ENCODE results near the gene PTPN23.

Gene PTPN23

GRCh38 chr3:47421741-47422649 is 41.2 kb downstream of the PTPN23 start:
- H3K27me3 ChIP-seq (replicated peaks; ENCODE audit: insufficient read depth, low read length): no peaks in the 10 kb centered on the region
- H3K4me2 ChIP-seq (ENCODE audit: low read depth, low read length): peak overlapping the region; percentile 47; the same call in 1 of the 2 replicates
- peaks cover 7% of the 10 kb centered on the region; the same call in 1 of the 2 replicates for H3K4me1 ChIP-seq (ENCODE audit: low read length)
- DNase-seq: no peak
- peaks cover 2% of the 10 kb centered on the region; the same call in 1 of the 2 replicates for H3F3A ChIP-seq (ENCODE audit: insufficient read depth, low read length)
- TF ChIP-seq EZH2phosphoT487 (IDR thresholded peaks at IDR 0.05; ENCODE audit: low read length): no peak
- TF ChIP-seq, protein P1, sequence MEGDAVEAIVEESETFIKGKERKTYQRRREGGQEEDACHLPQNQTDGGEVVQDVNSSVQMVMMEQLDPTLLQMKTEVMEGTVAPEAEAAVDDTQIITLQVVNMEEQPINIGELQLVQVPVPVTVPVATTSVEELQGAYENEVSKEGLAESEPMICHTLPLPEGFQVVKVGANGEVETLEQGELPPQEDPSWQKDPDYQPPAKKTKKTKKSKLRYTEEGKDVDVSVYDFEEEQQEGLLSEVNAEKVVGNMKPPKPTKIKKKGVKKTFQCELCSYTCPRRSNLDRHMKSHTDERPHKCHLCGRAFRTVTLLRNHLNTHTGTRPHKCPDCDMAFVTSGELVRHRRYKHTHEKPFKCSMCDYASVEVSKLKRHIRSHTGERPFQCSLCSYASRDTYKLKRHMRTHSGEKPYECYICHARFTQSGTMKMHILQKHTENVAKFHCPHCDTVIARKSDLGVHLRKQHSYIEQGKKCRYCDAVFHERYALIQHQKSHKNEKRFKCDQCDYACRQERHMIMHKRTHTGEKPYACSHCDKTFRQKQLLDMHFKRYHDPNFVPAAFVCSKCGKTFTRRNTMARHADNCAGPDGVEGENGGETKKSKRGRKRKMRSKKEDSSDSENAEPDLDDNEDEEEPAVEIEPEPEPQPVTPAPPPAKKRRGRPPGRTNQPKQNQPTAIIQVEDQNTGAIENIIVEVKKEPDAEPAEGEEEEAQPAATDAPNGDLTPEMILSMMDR (IDR thresholded peaks at IDR 0.05; ENCODE audit: low read length): peak; percentile 20
- no peak for TF ChIP-seq EZH2 (optimal IDR thresholded peaks at IDR 0.05; ENCODE audit: low read depth, low read length)
- no peaks in the 10 kb centered on the region for H3K9me2 ChIP-seq (replicated peaks; ENCODE audit: insufficient read depth, low read length)
- H3K36me3 ChIP-seq (replicated peaks; ENCODE audit: insufficient read depth, low read length): no peaks in the 10 kb centered on the region
- H4K20me1 ChIP-seq (ENCODE audit: insufficient read depth, low read length): no peaks in the 10 kb centered on the region
- no peak overlapping the region for H2AFZ ChIP-seq (ENCODE audit: low read length)
- no peak overlapping the region for H3K4me3 ChIP-seq (ENCODE audit: low read length)
- no peaks in the 10 kb centered on the region for H3K79me2 ChIP-seq (ENCODE audit: low read length)
- no peak overlapping the region for H3K9ac ChIP-seq (ENCODE audit: low read length)
- no peak overlapping the region for H3K27ac ChIP-seq (ENCODE audit: low read length)
- H3K9me3 ChIP-seq (replicated peaks; ENCODE audit: insufficient read depth, low read length): no peaks in the 10 kb centered on the region

- H3K4me1 ChIP-seq (ENCODE audit: low read length): peaks cover 7% of the 10 kb centered on the region; the same call in 1 of the 2 replicates
- TF ChIP-seq, protein P1 (IDR thresholded peaks at IDR 0.05; ENCODE audit: low read length): no peak
- no peak for TF ChIP-seq EZH2phosphoT487 (IDR thresholded peaks at IDR 0.05; ENCODE audit: low read length)
- H3K9ac ChIP-seq (ENCODE audit: low read length): no peak overlapping the region
- no peak for DNase-seq
- H3F3A ChIP-seq (ENCODE audit: insufficient read depth, low read length): peaks cover 2% of the 10 kb centered on the region; the same call in 1 of the 2 replicates
- H3K79me2 ChIP-seq (ENCODE audit: low read length): no peaks in the 10 kb centered on the region
- no peak overlapping the region for H3K27ac ChIP-seq (ENCODE audit: low read length)
- no peak overlapping the region for H2AFZ ChIP-seq (ENCODE audit: low read length)
- no peaks in the 10 kb centered on the region for H3K9me3 ChIP-seq (replicated peaks; ENCODE audit: insufficient read depth, low read length)
- H3K4me3 ChIP-seq (ENCODE audit: low read length): no peak overlapping the region
- H3K27me3 ChIP-seq (replicated peaks; ENCODE audit: insufficient read depth, low read length): no peaks in the 10 kb centered on the region
- H3K4me2 ChIP-seq (ENCODE audit: low read depth, low read length): no peak overlapping the region
- no peaks in the 10 kb centered on the region for H4K20me1 ChIP-seq (ENCODE audit: insufficient read depth, low read length)
- no peaks in the 10 kb centered on the region for H3K9me2 ChIP-seq (replicated peaks; ENCODE audit: insufficient read depth, low read length)
- H3K36me3 ChIP-seq (replicated peaks; ENCODE audit: insufficient read depth, low read length): no peaks in the 10 kb centered on the region
These were observed 41.9 kb downstream of the PTPN23 start for GRCh38 chr3:47422743-47423142.

DNA sequence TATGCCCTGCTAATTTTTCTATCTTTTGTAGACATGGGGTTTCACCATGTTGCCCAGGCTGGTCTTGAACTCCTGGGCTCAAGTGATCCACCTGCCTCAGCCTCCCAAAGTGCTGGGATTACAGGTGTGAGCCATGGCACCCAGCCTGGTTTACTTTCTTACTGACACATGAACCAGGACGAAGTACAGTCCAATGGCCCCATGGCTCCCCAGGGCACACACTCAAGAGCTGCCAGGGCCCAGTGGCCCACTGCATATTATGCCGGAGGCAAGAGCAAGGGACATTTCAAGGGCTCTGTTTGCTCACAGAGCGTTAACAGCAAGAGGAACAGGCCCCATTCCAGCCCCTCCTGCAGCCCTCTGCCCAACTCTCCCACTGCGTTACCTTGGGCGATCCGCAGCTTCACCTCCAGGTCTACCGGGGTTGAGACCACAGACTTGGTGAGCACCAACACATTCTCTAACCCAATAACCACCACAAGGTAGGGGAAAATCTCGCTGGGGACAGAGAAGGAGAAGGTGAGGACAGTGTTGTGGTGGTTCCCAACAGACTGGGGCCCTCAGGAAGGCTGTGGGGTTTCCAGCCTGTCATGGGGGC is 42.8 kb downstream of the PTPN23 start:
- Histone ChIP-seq H3K27me3 (replicated peaks; ENCODE audit: insufficient read depth, low read length) (no peaks in the 10 kb centered on the region), H3K4me1 (ENCODE audit: low read length) (peaks cover 7% of the 10 kb centered on the region; the same call in 1 of the 2 replicates), H3K36me3 (replicated peaks; ENCODE audit: insufficient read depth, low read length) (no peaks in the 10 kb centered on the region), H3K27ac (ENCODE audit: low read length) (no peak overlapping the region), H2AFZ (ENCODE audit: low read length) (no peak overlapping the region), H4K20me1 (ENCODE audit: insufficient read depth, low read length) (no peaks in the 10 kb centered on the region), H3K9me2 (replicated peaks; ENCODE audit: insufficient read depth, low read length) (no peaks in the 10 kb centered on the region), H3K4me3 (ENCODE audit: low read length) (no peak overlapping the region), H3F3A (ENCODE audit: insufficient read depth, low read length) (peaks cover 2% of the 10 kb centered on the region; the same call in 1 of the 2 replicates), H3K9me3 (replicated peaks; ENCODE audit: insufficient read depth, low read length) (no peaks in the 10 kb centered on the region), H3K4me2 (ENCODE audit: low read depth, low read length) (no peak overlapping the region), H3K79me2 (ENCODE audit: low read length) (no peaks in the 10 kb centered on the region), H3K9ac (ENCODE audit: low read length) (no peak overlapping the region)
- TF ChIP-seq EZH2 (optimal IDR thresholded peaks at IDR 0.05; ENCODE audit: low read depth, low read length) (no peak), EZH2phosphoT487 (IDR thresholded peaks at IDR 0.05; ENCODE audit: low read length) (no peak)
- TF ChIP-seq, protein P1 (IDR thresholded peaks at IDR 0.05; ENCODE audit: low read length): no peak
- no peak for DNase-seq
